PFSK-1 (cell line): ENCODE results near the gene USP17L28. TPM values are rescaled to one million over a fixed set of nuclear protein-coding genes. Genes with fewer than 3 reads are reported as not detected.
"Not testable (repeated sequence)": the region's sequence is repeated elsewhere in the genome, so short reads cannot be mapped to it uniquely, and the experiment has no call there.

Experiments used
- FOXP2 ChIP-seq: optimal IDR thresholded peaks from 2 replicates; pipeline ENCODE3; 2011; ENCODE audit warnings: borderline replicate concordance, control low read depth, inconsistent platforms; ENCODE audit not compliant: insufficient read depth; ENCODE audit errors: extremely low read length, extremely low read depth
- POLR2AphosphoS5 ChIP-seq: IDR thresholded peaks from 2 replicates; pipeline ENCODE4 v1.6.1; 2012; ENCODE audit warnings: low read depth, mild to moderate bottlenecking, control low read depth, low read length, moderate library complexity
- REST ChIP-seq, 2 experiments: IDR thresholded peaks; 2 replicates each; pipeline versions ENCODE4 v1.6.1 to v1.8.0; 2011 to 2012; ENCODE audit warnings: low read depth in 2 of 2, low read length in 2 of 2, control low read depth in 1 of 2, inconsistent platforms in 1 of 2, mild to moderate bottlenecking in 1 of 2, moderate library complexity in 1 of 2; ENCODE audit not compliant: insufficient read depth in 1 of 2
- SIN3A ChIP-seq: IDR thresholded peaks from 2 replicates; pipeline ENCODE4 v1.6.1; 2012; ENCODE audit warnings: mild to moderate bottlenecking, low read length, moderate library complexity, borderline replicate concordance; ENCODE audit not compliant: insufficient read depth
- TAF1 ChIP-seq: IDR thresholded peaks from 2 replicates; pipeline ENCODE4 v1.6.1; 2012; ENCODE audit warnings: low read length, control low read depth, borderline replicate concordance; ENCODE audit not compliant: insufficient read depth
- polyA plus RNA-seq: library from polyadenylated mRNA; unstranded; fragments of >200 nt; gene quantifications from one replicate; pipeline ENCODE4 v1.2.1, GENCODE V29; 2012; ENCODE audit warnings: low read depth, missing spikeins; ENCODE audit not compliant: insufficient read length

Gene USP17L28
- polyA plus RNA-seq: not detected

- not testable (repeated sequence) for TF ChIP-seq POLR2AphosphoS5; REST (IDR thresholded peaks at IDR 0.05; ENCODE audit: insufficient read depth in 1 of 2, low read depth in 2 of 2, low read length in 2 of 2); FOXP2
Measured at GRCh38 chr4:9348593-9348992, at the start of gene USP17L28. Gene USP17L28, plus strand, starts transcription at chr4:9348893. Its CDS starts 0 bp downstream, at chr4:9348893.

GRCh38 chr4:9324865-9325264, 23.8 kb upstream of the USP17L28 start, which contains the start of gene USP17L24:
Gene USP17L24, plus strand, starts transcription at chr4:9325165. Its CDS starts 0 bp downstream, at chr4:9325165.
- TF ChIP-seq TAF1, SIN3A, POLR2AphosphoS5: not testable (repeated sequence)

- not testable (repeated sequence) for TF ChIP-seq POLR2AphosphoS5, FOXP2, SIN3A
Measured at GRCh38 chr4:9329611-9330010, 19.1 kb upstream of the USP17L28 start, which contains the start of gene USP17L25. Gene USP17L25, plus strand, starts transcription at chr4:9329911. Its CDS starts 0 bp downstream, at chr4:9329911.

GRCh38 chr4:9334358-9334757, 14.3 kb upstream of the USP17L28 start, which contains the start of gene USP17L26:
Gene USP17L26, plus strand, starts transcription at chr4:9334658. Its CDS starts 0 bp downstream, at chr4:9334658.
- TF ChIP-seq SIN3A, TAF1, POLR2AphosphoS5: not testable (repeated sequence)

- not testable (repeated sequence) for TF ChIP-seq FOXP2; TAF1; REST (IDR thresholded peaks at IDR 0.05; ENCODE audit: insufficient read depth in 1 of 2, low read depth in 2 of 2, low read length in 2 of 2)
Measured at GRCh38 chr4:9339103-9339502, 9.6 kb upstream of the USP17L28 start, which contains the start of gene USP17L5. Gene USP17L5, plus strand, starts transcription at chr4:9339403. Its CDS starts 0 bp downstream, at chr4:9339403.

- not testable (repeated sequence) for TF ChIP-seq SIN3A, TAF1, POLR2AphosphoS5
Measured at GRCh38 chr4:9343848-9344247, 4.8 kb upstream of the USP17L28 start, which contains the start of gene USP17L27. Gene USP17L27, plus strand, starts transcription at chr4:9344148. Its CDS starts 0 bp downstream, at chr4:9344148.

- TF ChIP-seq REST (IDR thresholded peaks at IDR 0.05; ENCODE audit: insufficient read depth in 1 of 2, low read depth in 2 of 2, low read length in 2 of 2); POLR2AphosphoS5; SIN3A: not testable (repeated sequence)
Measured at GRCh38 chr4:9353338-9353737, 4.6 kb downstream of the USP17L28 start, which contains the start of gene USP17L29. Gene USP17L29, plus strand, starts transcription at chr4:9353638. Its CDS starts 0 bp downstream, at chr4:9353638.
